GM18873 (cell line): ENCODE data around the gene RANBP3.

Experiments used
- ATAC-seq: cut with Tn5 transposase; IDR thresholded peaks from one replicate; pipeline ENCODE4 v1.9.1; 2021; ENCODE audit warnings: mild to moderate bottlenecking, moderate library complexity, moderate number of reproducible peaks; ENCODE audit not compliant: unreplicated experiment, low FRiP score

RANBP3 gene

DNA sequence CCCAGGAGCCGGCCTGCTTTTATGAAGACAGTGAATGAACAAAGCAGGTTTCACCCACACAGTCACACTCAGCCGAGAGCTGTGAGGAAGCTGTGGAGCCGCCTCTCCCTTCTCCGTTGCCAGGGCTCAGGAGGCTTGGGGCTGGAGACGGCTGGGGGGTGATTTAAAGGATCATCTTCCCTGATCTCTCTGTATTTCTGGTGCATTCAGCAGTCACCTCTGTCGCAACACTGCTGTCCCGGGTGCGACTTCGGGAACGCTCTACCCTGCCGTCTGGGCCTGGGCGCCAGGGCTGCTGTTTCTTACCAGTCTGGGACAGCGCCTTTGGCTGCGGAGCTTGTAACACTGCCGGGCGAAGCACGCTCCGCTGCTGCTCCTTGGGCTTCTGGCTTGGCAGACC, 45.8 kb downstream of the RANBP3 start:
- ATAC-seq = no peak

DNA sequence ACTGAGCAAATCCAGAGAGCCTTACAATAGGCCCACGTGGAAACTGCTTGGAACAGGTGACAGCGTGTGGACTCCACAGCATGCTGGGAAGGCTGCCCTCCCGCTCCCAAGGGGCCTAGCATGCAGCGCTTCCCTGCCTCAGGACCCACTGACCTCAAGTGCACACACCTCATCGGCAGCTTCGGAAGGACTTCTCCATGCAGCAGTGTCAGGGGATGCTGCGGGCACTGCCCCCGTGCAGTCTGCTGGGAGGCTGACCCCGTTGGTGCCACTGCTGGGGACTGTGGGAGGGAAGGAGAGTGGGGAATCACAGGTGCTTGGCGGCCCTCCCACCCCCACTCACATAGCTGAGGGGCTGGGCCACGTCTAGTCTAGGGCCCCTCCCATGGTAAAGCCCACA, 46.7 kb downstream of the RANBP3 start:
- ATAC-seq = no peak

DNA sequence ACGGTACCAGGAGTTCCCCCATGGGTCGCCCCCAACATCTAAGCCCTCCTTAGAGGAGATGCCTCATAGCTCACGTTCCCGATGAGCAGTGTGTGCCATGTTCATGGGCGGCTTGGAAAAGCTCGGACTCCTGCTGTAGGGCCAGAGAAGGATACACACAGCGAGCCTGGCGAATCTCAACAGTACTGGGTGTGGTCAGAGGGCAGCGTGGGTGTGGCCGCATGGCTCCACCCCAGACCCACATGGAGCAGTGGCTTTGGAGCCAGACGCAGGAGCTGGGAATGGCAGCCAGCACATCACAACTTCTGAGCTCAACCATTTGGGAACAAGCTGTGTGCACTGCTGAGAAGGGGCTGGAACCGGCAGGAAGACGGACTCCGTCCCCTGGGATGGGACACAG, 48.3 kb downstream of the RANBP3 start:
- no peak for ATAC-seq

DNA sequence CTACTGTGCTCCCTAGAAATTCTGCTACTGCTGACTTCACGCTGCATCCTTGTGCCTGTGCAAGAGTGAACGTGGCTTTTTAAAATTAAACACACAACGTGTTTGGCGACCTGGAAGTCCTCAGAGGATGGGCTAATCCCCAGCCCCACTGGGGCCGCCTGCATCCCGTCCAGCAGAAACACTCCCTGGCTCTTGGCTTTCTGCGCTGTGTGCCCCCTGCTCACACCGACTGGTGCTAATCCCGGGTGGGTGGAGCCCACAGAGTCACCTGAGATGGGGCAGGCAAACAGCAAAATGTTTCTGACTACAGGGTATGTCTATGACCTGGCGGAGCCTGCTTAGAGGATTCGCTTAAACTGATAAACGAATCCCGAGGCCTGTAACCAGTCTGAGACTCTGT, 48.8 kb downstream of the RANBP3 start:
- ATAC-seq = no peak

DNA sequence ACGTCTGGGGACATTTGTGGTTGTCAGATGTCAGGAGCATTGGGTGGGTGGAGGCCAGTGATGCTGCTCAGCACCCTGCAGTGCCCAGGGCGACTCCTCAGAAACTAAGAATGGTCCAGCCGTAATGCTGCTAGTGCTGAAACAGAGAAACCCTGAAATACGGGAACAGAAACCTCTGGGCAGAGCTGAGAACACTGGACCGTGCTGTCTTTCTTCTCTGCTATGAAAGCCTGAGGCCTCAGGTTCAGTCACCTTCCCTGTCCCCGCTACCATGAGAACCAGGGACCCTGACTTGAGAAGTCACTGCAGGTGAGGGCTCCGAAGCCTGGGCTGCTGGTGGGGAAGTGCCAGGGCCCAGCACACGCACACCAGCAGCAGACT, 50.5 kb downstream of the RANBP3 start:
- ATAC-seq = no peak

DNA sequence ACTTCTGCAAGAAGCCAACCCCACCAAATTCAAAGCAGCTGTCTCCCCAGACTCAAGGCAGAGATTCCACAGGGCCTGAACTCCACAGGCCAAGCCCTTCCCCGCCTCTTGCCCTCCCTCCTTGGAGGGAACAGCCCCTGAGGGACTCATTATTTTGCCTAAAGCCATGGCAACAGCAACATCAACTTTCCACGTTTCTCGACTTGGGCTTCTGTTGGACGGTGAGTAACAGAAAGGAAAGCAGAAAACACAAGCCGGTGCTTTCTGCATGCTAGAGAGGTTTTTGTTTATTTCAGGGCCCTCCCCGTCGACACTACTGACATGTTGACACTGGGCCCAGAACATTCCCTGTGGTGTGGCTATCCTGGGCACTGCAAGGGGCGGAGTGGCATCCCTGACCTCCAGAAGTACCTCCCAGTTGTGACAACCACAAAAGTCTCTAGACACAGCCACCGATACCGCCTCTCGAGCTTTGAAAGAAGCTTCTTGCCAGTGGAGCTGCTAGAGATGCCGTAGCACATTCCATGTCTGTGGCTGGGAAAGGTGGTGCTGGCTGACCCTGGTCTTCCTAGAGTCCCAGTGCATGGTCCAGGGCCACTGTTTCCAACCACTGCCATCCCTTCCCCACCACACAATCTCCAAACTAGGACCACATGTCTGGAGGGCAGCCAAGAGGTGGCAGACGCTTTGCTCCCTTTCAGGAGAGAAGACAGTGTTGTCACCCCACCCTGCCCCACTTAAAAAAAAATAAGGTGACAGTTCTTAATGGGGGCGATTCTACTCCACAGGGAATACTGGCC, 51.1 kb downstream of the RANBP3 start:
- no peak for ATAC-seq

DNA sequence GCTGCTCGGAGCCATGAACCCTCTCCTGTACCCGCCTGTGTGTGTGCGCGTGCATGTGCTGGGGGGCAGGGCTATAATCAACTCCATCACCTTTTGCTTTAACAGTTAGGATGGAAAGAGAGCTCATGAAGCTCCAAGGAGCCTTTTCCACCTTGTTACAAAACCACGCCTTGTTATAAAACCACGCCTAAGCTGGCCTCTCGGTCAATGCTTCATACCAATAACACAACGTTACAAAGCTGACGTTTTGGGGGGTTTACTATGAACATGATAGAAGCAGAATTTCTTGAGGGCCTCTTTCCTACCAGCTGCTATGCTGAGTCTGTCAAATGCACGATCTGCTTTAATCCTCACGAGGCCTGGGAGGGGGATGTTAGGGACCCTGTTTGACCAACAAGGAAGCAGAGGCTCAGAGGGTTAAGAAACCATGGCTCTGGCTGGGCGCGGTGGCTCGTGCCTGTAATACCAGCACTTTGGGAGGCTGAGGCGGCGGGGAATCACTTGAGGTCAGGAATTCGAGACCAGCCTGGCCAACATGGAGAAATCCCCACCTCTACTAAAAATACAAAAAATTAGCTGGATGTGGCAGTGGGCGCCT, 52.0 kb downstream of the RANBP3 start:
- ATAC-seq = no peak

DNA sequence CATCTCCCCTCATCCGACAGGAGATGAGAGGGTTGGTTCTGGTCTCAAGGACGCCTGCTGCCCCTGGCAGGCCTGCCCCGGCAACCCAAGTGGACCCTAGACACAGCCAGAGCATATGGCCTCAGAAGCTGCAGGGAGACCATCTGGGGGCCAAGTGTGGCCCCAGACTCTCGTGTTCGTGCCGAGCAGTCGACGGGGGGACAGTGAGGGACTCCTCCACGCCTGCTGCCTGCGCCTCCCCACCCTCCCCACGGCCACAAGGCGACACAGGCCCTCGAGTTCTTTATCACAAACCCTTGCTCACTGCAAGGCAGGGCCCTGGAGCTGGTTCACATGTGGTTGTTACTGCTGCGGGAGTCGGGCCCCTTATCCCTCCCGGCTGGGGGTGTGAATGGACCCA, 54.6 kb downstream of the RANBP3 start:
- no peak for ATAC-seq

DNA sequence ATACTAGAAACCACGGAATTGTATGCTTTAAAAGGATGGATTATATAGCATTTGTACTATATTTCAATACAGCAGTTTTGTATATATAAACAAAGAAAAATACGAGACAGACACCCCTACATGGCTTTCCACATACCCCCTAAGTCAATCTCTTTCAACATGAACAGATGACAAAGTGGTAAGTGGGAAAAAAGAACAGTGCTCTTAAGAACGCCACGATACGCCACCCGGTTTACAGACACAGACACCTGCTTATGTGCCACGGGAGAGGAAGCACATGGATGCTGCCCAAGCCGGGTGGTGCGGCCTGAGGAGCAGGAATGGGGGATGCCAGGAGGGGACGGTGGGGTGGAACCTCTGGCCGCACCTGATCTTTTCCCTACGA, 55.8 kb downstream of the RANBP3 start:
- no peak for ATAC-seq

DNA sequence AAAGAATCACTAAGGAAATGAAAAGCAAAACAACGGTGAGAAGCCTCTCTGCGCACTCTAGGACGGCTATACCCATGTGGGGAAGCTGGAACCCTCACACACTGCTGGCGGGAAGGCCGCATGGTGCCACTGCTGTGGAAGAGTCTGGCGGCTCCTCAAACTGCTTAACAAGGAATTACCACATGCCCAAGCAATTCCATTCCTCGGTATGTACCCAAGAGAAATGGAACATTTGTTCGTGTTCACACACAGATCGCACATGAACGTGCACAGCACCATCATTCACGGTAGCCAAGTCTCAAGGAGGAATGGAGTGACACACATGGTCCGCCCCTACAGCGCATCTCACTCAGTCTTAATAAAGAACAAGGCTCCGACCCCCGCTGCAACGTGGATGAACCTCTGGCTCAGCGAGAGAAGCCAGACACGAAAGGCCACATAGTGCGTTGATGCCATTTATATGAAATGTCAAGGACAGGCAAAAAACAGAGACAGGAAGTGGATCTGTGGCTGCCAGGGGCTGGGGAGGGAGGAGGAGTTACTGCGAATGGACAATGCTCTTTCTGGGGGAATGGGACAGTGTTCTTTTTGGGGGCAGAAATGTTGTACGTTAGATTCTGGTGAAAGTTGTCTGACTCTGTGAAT, 56.3 kb downstream of the RANBP3 start:
- no peak for ATAC-seq

DNA sequence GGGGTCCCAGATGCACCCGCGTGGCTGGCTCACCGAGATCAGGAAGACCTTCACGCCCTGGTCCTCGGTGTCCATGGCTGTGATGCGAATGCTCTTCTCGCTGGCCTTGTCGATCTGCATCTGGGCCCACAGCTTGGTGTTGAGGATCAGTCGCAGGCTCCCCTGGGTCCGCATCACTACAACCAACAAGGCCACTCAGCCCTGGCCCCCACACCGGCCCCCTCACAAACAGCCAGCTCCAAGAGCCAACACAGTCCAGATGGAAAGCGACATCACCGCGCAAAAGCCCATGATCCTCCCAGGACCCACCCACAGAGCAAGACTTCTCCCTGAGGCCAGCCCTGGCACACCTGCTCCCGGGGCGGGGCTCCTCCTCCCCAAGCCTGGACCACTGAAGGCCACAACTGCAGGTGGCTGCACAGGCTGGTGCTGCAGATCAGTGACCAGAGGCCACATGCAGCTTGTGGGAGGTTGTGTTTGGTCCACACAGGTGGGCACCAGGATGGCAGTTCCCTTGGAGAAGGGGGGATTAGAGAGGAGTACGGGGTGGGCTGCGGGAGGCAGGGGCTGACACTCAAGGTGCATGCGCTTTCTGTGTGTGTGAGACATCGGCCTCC, 59.4 kb downstream of the RANBP3 start:
- no peak for ATAC-seq

DNA sequence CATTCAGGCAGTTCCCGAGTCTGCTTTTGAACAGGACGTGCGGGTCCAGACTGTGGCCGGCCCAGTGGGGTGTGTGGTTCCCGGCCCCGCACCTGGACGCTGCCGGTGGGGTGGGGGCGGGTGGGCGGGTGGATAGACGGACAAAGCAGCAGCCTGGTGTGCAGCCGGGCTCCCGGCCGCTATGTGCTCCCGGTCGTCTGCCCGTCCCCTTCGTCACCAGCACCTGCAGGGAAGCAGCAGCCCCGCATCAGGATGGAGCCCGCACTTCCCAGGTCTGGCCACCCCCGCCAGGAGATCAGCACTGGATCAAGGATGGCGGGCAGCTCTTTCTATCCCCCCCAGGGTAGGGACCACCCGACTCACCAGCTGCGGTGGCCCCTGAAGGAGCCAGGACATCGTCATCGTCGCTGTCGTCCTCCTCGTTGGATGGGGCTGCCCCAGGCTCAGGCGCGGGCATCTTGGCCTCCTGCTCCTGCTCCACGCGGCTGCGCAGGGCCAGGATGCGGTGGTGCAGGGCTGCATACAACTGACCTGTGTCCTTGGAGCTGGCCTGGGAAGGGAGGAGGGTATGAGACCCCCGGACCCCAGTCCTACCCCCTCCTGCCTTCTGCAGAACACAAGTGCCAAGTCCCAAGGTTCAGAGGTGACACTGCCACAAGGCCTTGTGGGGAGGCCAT, 60.4 kb downstream of the RANBP3 start:
- no peak for ATAC-seq

DNA sequence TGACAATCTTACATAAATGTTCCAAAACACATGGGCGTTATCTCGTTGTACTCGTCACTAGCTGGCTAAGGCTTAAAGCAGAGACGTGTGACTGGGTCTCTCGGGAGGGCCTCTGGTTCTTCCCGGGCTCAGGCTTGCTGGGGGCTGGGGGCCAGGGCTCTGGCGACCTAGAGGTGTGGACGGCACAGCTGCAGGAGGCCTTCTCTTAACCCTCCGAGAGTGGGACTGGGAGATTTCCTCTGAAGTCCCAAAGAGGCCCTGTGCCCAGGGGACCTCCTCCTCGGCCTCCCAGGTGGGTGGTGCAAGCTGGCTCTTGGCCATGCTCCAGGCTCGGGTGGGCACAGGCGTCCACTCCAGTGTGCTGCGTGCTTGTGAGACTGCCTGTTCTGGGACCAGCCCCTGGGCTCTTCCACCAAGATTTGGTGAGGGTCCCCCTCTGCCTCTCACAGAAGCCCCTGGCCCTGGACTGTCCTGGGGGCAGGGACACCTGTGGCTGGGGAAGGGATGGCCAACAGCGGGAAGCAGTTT, 61.7 kb downstream of the RANBP3 start:
- ATAC-seq = no peak

DNA sequence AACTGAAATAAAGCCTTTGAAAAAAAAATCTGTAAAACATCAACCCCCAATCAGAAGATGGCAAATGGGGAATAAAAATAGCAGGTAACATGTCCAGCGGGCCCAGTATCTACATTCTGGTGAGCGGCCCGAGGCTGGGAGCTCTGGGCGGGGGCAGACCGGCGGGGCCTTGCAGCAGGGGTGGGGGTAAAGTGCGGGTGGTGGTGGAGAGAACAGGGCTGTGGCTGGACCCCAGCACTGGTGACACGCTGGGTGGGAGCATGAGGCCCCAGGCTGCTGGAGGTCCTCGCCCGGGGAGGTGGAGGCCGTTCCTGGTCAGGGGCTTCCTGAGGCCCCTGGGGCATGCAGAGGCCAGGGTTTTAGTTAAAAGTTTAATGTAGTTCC, 62.2 kb downstream of the RANBP3 start:
- no peak for ATAC-seq

DNA sequence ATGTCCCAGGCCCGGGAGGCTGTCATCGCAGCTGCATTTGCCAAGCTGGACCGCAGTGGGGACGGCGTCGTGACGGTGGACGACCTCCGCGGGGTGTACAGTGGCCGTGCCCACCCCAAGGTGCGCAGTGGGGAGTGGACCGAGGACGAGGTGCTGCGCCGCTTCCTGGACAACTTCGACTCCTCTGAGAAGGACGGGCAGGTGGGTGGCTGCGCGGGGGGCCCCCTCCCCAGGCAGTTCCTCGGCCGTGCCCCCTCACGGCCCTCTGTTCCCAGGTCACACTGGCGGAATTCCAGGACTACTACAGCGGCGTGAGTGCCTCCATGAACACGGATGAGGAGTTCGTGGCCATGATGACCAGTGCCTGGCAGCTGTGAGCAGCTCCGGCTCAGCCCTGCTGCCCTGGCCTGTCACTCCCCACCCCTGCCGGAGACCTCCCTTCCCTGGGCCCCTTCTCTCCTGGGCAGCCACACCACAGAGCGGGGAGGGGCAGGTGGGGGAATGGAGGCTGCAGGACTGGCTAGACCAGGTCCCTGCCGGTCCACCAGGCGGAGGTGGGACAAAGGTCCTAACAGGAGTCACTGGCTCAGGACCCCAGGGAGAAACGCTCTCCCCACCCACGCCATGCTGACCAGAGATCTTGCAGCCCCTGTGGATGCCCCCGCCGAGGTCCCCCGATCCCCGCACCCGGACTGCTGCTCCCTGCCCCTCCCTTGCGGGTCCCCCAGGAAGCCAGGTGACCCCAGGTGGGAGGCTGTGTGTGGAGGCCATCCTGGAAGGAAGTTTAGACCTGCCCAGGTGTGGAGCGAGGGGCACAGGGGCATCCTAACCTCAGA, 62.8 kb downstream of the RANBP3 start:
- ATAC-seq = no peak

DNA sequence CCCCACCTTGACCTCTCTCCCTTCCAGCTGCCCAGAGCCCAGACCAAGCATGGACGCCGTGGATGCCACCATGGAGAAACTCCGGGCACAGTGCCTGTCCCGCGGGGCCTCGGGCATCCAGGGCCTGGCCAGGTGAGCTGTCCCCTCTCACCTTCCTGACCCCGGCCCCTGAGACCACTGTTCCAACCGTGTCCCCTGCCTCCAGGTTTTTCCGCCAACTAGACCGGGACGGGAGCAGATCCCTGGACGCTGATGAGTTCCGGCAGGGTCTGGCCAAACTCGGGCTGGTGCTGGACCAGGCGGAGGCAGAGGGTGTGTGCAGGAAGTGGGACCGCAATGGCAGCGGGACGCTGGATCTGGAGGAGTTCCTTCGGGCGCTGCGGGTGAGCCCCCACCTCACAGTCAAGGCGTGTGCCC, 63.6 kb downstream of the RANBP3 start:
- no peak for ATAC-seq

DNA sequence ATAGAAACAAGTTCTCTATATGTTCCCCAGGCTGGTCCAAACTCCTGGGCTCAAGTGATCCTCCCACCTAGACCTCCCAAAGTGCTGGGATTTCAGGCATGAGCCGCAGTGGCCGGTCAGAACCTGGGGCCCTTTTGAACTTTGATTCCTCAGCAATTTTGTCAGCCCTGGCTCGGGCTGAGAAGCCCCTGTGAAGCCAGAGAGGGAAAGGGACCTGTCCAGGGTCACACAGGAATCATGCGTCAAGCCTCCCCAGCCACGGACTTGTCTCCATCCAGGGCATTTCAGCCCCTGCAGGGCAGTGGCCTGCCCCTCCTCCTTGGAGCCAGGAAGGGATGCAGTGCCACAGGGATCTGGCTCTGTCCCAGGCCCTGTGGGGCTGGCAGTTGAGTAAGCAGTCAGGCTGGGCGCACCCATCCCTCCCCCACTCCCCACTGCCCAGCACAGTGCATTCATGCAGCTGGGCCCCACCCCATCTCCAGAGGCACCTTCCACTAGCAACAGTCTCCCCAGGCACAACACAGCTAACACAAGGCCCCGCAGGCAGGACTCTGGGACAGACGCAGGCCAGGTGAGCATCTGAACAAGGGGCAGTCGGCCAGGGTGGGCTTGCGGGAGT, 64.1 kb downstream of the RANBP3 start, which contains the start of gene CAPS:
TSS of gene CAPS (plus strand) at position 516 of the 619 bp plus-strand sequence. CDS start 153 bp downstream, outside the sequence.
- ATAC-seq = no peak

DNA sequence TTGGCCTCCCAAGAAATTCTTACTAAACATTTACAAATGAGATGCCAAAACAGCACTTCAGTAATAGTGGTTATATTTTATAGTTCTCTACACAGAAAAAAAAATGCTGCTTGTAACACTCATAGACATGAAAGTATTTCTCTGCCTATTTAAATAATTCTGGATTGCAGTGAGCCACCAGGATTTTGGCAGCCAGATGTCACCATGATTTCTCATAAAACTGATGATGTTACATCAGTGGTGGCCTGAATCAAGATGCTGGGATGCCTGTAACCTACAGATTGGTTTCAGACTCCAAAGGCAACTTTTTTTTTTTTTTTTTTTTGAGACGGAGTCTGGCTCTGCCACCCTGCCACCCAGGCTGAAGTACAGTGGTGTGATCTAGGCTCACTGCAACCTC, 66.6 kb downstream of the RANBP3 start:
- no peak for ATAC-seq

DNA sequence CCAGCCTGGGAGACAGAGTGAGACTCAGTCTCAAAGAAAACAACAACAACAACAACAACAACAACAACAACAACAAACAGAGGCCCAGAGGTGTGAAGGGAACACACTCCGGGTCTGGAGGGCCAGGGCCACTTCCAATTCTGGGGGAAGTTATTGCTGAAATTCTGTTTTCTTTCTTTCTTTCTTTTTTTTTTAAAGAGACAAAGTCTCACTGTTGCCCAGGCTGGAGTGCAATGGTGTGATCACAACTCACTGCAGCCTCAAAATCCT, 67.4 kb downstream of the RANBP3 start:
- no peak for ATAC-seq
